ENCODE results near the gene ADARB2.

ADARB2 gene

GRCh38 chr10:1659221-1659791, 78.0 kb downstream of the ADARB2 start:
- Mint-ChIP-seq H3K27ac (no peak overlapping the region), H3K36me3 (peaks cover 0 to 1% of the 10 kb centered on the region in 2 donors), H3K27me3 (peaks cover 25 to 27% of the 10 kb centered on the region in 2 donors), H3K4me1 (peaks cover 40 to 52% of the 10 kb centered on the region in 2 donors), H3K9me3 (no peaks in the 10 kb centered on the region), H3K4me3 (no peak overlapping the region)
- no peak for DNase-seq
- ATAC-seq (replicated peaks), result no peak

GRCh38 chr10:1658658-1659057, 78.7 kb downstream of the ADARB2 start:
- DNase-seq (no peak), ATAC-seq (replicated peaks) (no peak)
- Mint-ChIP-seq H3K27ac (no peak overlapping the region), H3K36me3 (peaks cover 0 to 1% of the 10 kb centered on the region in 2 donors), H3K4me1 (peaks cover 35 to 48% of the 10 kb centered on the region in 2 donors), H3K27me3 (peaks cover 25 to 27% of the 10 kb centered on the region in 2 donors), H3K4me3 (no peak overlapping the region), H3K9me3 (no peaks in the 10 kb centered on the region)

GRCh38 chr10:1657479-1657878, 79.8 kb downstream of the ADARB2 start:
- Mint-ChIP-seq H3K27me3 (peaks cover 32 to 33% of the 10 kb centered on the region in 2 donors), H3K4me1 (peaks cover 30 to 48% of the 10 kb centered on the region in 2 donors), H3K4me3 (no peak overlapping the region), H3K27ac (no peak overlapping the region), H3K9me3 (no peaks in the 10 kb centered on the region), H3K36me3 (peaks cover 0 to 1% of the 10 kb centered on the region in 2 donors)
- DNase-seq (no peak), ATAC-seq (replicated peaks) (no peak)

GRCh38 chr10:1655367-1655766, 82.0 kb downstream of the ADARB2 start:
- H3K36me3 Mint-ChIP-seq, result peaks cover 0 to 1% of the 10 kb centered on the region in 2 donors
- H3K4me1 Mint-ChIP-seq, result peaks cover 13 to 33% of the 10 kb centered on the region in 2 donors
- H3K27ac Mint-ChIP-seq, result no peak overlapping the region
- DNase-seq, result no peak
- H3K9me3 Mint-ChIP-seq, result no peaks in the 10 kb centered on the region
- peaks cover 41 to 44% of the 10 kb centered on the region in 2 donors for H3K27me3 Mint-ChIP-seq
- H3K4me3 Mint-ChIP-seq, result no peak overlapping the region
- ATAC-seq (replicated peaks), result no peak

GRCh38 chr10:1654811-1655356, 82.4 kb downstream of the ADARB2 start:
- Mint-ChIP-seq H3K27me3 (peaks cover 44 to 46% of the 10 kb centered on the region in 2 donors), H3K4me3 (no peak overlapping the region), H3K4me1 (peaks cover 13 to 31% of the 10 kb centered on the region in 2 donors), H3K27ac (no peak overlapping the region), H3K9me3 (no peaks in the 10 kb centered on the region), H3K36me3 (peaks cover 0 to under 1% of the 10 kb centered on the region in 2 donors)
- ATAC-seq (replicated peaks), result peak in 1 of 2 donors; percentile 46
- no peak for DNase-seq

- no peak for ATAC-seq (replicated peaks)
- Mint-ChIP-seq H3K27ac (no peak overlapping the region), H3K36me3 (no peaks in the 10 kb centered on the region), H3K9me3 (no peaks in the 10 kb centered on the region), H3K4me1 (peaks cover 13 to 28% of the 10 kb centered on the region in 2 donors), H3K4me3 (no peak overlapping the region), H3K27me3 (peaks cover 45 to 47% of the 10 kb centered on the region in 2 donors)
- no peak for DNase-seq
Measured at GRCh38 chr10:1654247-1654646, 83.1 kb downstream of the ADARB2 start.

- DNase-seq, result no peak
- Mint-ChIP-seq H3K36me3 (no peaks in the 10 kb centered on the region), H3K27ac (no peak overlapping the region), H3K4me3 (no peak overlapping the region), H3K27me3 (peaks cover 46 to 47% of the 10 kb centered on the region in 2 donors), H3K4me1 (peaks cover 14 to 25% of the 10 kb centered on the region in 2 donors), H3K9me3 (no peaks in the 10 kb centered on the region)
- no peak for ATAC-seq (replicated peaks)
Measured at GRCh38 chr10:1653321-1653720, 84.0 kb downstream of the ADARB2 start.

- no peaks in the 10 kb centered on the region for H3K9me3 Mint-ChIP-seq
- H3K27ac Mint-ChIP-seq, result no peak overlapping the region
- no peaks in the 10 kb centered on the region for H3K36me3 Mint-ChIP-seq
- H3K4me3 Mint-ChIP-seq, result no peak overlapping the region
- no peak for DNase-seq
- H3K4me1 Mint-ChIP-seq, result peaks cover 9 to 17% of the 10 kb centered on the region in 2 donors
- H3K27me3 Mint-ChIP-seq, result peaks cover 38 to 39% of the 10 kb centered on the region in 2 donors
- ATAC-seq (replicated peaks), result no peak
Measured at GRCh38 chr10:1652151-1652550, 85.2 kb downstream of the ADARB2 start.

GRCh38 chr10:1651270-1651966, 85.9 kb downstream of the ADARB2 start:
- ATAC-seq (replicated peaks) (no peak), DNase-seq (no peak)
- H3K4me1 Mint-ChIP-seq, result peaks cover 9 to 17% of the 10 kb centered on the region in 2 donors
- no peak overlapping the region for H3K27ac Mint-ChIP-seq
- no peaks in the 10 kb centered on the region for H3K9me3 Mint-ChIP-seq
- H3K27me3 Mint-ChIP-seq, result peaks cover 37 to 39% of the 10 kb centered on the region in 2 donors
- no peaks in the 10 kb centered on the region for H3K36me3 Mint-ChIP-seq
- no peak overlapping the region for H3K4me3 Mint-ChIP-seq

- no peak overlapping the region for H3K27ac Mint-ChIP-seq
- H3K27me3 Mint-ChIP-seq, result peaks cover 36 to 42% of the 10 kb centered on the region in 2 donors
- H3K9me3 Mint-ChIP-seq, result no peaks in the 10 kb centered on the region
- no peaks in the 10 kb centered on the region for H3K36me3 Mint-ChIP-seq
- ATAC-seq (replicated peaks) (no peak), DNase-seq (no peak)
- peaks cover 11 to 17% of the 10 kb centered on the region in 2 donors for H3K4me1 Mint-ChIP-seq
- H3K4me3 Mint-ChIP-seq, result no peak overlapping the region
Measured at GRCh38 chr10:1650542-1651269, 86.6 kb downstream of the ADARB2 start.

GRCh38 chr10:1648648-1649047, 88.7 kb downstream of the ADARB2 start:
- no peak overlapping the region for H3K27ac Mint-ChIP-seq
- peaks cover 49 to 59% of the 10 kb centered on the region in 2 donors for H3K27me3 Mint-ChIP-seq
- H3K9me3 Mint-ChIP-seq, result no peaks in the 10 kb centered on the region
- peaks cover 6 to 12% of the 10 kb centered on the region in 2 donors for H3K4me1 Mint-ChIP-seq
- no peak for DNase-seq
- no peaks in the 10 kb centered on the region for H3K36me3 Mint-ChIP-seq
- no peak overlapping the region for H3K4me3 Mint-ChIP-seq
- ATAC-seq (replicated peaks), result peak in 1 of 2 donors; percentile 88

- H3K36me3 Mint-ChIP-seq, result no peaks in the 10 kb centered on the region
- peaks cover 13 to 17% of the 10 kb centered on the region in 2 donors for H3K4me1 Mint-ChIP-seq
- no peak for ATAC-seq (replicated peaks)
- no peak overlapping the region for H3K4me3 Mint-ChIP-seq
- H3K27ac Mint-ChIP-seq, result no peak overlapping the region
- peaks cover 45 to 48% of the 10 kb centered on the region in 2 donors for H3K27me3 Mint-ChIP-seq
- H3K9me3 Mint-ChIP-seq, result peaks cover 0 to 1% of the 10 kb centered on the region in 2 donors
- no peak for DNase-seq
Measured at GRCh38 chr10:1646332-1646731, 91.0 kb downstream of the ADARB2 start.

GRCh38 chr10:1645896-1646295, 91.4 kb downstream of the ADARB2 start:
- Mint-ChIP-seq H3K9me3 (peaks cover 0 to 1% of the 10 kb centered on the region in 2 donors), H3K4me1 (peaks cover 13 to 17% of the 10 kb centered on the region in 2 donors), H3K36me3 (no peaks in the 10 kb centered on the region), H3K27ac (no peak overlapping the region), H3K4me3 (no peak overlapping the region), H3K27me3 (peaks cover 43 to 44% of the 10 kb centered on the region in 2 donors)
- ATAC-seq (replicated peaks), result no peak
- no peak for DNase-seq

- DNase-seq (no peak), ATAC-seq (replicated peaks) (no peak)
- Mint-ChIP-seq H3K4me3 (no peak overlapping the region), H3K36me3 (no peaks in the 10 kb centered on the region), H3K9me3 (peaks cover 0 to 1% of the 10 kb centered on the region in 2 donors), H3K27ac (no peak overlapping the region), H3K4me1 (peaks cover 13 to 17% of the 10 kb centered on the region in 2 donors), H3K27me3 (peaks cover 30 to 31% of the 10 kb centered on the region in 2 donors)
Measured at GRCh38 chr10:1644191-1644711, 93.1 kb downstream of the ADARB2 start.
